GM19099 (cell line): Measurements from ENCODE around the gene MYH14.

ENCODE experiments used
- POLR2A ChIP-seq: IDR thresholded peaks from 3 replicates; pipeline ENCODE4 v1.6.1; 2011; ENCODE audit warnings: low read depth; ENCODE audit not compliant: insufficient read length; ENCODE audit errors: extremely low read depth

MYH14 gene

GRCh38 chr19:50285833-50286232 lies 82.4 kb downstream of the MYH14 start:
- no peak for TF ChIP-seq POLR2A

GRCh38 chr19:50286443-50286842 lies 83.0 kb downstream of the MYH14 start:
- no peak for TF ChIP-seq POLR2A

- no peak for TF ChIP-seq POLR2A
Observed at GRCh38 chr19:50287331-50287730, 83.9 kb downstream of the MYH14 start.

DNA sequence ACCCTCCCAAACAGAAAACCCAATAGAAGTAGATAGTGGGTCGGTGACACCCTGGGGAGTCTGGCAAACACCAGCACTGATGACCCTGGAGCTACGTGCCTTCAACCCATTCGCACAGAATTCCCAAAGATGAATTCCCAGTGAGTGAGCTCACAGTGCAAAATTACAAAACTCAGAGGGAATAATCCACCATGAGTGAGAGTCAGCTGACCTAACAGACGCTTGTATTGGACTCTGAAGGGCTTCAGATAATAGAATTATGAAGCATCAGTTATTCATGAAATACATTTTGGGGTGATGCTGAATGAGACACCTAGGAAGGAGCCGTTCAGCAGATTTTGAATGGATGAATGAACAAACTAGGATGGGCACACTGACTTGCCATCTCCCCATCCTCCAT lies 85.5 kb downstream of the MYH14 start:
- no peak for TF ChIP-seq POLR2A

GRCh38 chr19:50290011-50290410 lies 86.6 kb downstream of the MYH14 start:
- no peak for TF ChIP-seq POLR2A

GRCh38 chr19:50290775-50291174 lies 87.4 kb downstream of the MYH14 start:
- TF ChIP-seq POLR2A, result no peak

GRCh38 chr19:50292216-50292827 lies 88.9 kb downstream of the MYH14 start:
- no peak for TF ChIP-seq POLR2A

- no peak for TF ChIP-seq POLR2A
Observed at GRCh38 chr19:50293263-50294004, 90.0 kb downstream of the MYH14 start.

GRCh38 chr19:50300051-50300450 lies 96.6 kb downstream of the MYH14 start:
- no peak for TF ChIP-seq POLR2A

DNA sequence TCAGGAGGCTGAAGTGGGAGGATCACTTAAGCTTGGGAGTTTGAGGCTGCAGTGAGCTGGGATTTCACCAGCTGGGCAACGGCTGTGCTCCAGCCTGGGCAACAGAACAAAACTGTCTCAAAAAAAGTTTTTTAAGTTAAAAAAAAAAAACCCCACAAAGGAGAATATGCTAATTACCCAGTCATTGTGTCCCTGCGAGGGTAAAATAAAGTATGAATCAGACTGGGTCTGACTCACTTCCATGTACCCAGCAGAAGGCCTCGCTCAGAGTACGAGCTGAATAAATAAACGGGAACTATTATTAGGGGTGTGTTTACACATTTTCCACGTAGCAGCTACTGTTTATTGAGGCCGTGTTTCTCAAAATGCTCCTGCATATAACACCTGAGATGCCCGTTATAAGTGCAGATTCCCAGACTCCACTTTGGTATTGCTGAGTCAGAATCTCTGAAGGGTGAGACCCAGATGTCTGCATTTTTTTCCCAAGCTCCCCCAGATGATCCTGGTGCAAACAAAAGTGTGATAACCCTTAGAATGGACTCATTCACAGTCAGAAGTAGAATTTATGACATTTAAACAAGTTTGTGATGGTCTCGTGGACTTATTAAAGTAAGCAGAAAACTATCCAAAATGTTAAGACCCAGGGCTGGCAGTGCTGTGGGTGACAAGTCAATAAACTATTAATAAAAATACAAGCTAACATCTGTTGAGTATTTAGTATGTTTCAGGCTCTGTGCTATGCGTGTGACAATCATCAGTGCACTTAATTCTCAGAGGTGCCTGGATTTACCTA lies 97.6 kb downstream of the MYH14 start:
- TF ChIP-seq POLR2A, result no peak

GRCh38 chr19:50301607-50301971 lies 98.2 kb downstream of the MYH14 start:
- no peak for TF ChIP-seq POLR2A

DNA sequence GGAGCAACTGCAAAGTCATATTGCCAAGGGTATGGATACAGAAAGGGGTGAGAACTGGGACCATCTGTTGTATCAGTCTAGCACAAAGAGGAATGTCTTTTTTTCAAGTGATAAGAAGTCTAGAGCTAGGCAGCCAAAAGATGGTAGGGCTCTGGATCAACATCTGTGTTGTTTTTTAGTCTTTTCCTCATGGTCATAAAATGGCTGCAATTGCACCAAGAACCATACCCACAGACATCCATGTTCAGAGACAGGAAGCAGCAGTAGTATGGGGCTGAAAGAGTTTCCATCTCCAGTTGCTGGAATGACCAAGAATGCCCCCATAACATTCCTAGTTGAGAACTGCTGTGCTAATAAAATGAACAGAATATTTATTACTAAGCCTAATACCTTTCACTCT lies 100.1 kb downstream of the MYH14 start:
- TF ChIP-seq POLR2A, result no peak

- TF ChIP-seq POLR2A, result no peak
Observed at GRCh38 chr19:50308991-50309390, 105.6 kb downstream of the MYH14 start.

DNA sequence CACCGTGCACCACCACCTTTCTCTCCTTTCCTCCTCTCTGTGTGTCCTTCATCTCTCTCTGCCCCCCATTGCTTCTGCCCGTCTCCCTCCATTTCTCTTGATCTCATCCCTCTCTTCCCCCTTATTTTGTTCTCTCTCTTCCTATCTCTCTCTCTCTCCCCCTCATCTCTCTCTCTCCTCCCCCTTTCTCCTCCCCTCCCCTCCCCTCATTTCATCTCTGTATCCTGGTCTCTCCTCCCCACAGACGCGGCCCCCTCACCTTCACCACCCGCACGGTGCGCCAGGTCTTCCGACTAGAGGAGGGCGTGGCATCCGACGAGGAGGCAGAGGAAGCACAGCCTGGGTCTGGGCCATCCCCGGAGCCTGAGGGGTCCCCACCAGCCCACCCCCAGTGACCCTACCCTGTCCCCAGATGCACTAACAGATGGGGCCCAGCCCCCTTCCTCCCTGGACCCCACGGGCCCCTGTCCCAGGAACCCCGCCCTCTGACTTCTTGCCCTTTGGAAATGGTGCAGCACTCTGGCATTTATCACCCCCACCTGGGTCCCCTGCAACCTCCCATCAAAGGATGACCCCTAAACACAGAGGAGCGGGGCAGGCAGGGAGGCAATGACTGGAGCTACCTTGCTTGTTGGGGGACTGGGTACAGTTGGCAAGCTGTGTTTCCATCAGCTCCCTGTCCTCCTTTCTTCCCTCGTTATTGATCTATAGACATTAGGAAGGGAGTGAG lies 106.1 kb downstream of the MYH14 start:
- TF ChIP-seq POLR2A, result no peak

DNA sequence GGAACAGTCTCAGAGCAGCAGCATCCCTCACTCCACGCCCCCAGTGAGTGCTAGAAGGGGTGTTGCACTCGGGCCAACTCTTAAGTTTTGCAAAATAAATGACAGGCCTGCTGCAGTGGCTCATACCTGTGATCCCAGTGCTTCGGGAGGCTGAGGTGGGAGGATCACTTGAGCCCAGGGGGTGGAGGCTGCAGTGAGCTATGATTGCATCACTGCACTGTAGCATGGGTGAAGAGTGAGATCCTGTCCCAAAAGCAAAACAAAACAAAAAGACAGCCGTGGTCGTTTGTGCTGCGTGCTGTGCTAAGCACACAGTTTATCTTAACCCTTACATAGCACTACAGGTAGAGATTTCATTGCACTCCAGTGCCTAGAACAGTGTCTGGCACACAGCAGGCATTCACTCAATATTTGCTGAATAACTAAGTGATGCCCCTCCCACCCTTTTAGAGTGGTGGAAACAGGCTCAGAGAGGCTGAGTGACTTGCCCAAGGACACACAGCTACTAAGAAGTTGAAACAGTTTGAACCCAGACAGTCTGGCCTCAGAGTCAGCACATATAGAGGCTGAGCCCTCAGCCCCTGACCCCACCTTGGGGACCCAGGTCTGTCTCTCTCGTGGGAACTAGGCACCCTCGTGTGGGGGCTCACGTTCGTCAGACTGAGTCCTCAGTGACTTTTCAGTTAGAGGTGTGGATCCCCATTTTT lies 107.5 kb downstream of the MYH14 start:
- no peak for TF ChIP-seq POLR2A
